ENCODE data around the gene PYGO2.
"Not testable (repeated sequence)": the region's sequence is repeated elsewhere in the genome, so short reads cannot be mapped to it uniquely, and the experiment has no call there.

PYGO2 gene

GRCh38 chr1:154993572-154994268 lies 32.1 kb upstream of the PYGO2 start, which contains the start of gene LENEP:
Gene LENEP (plus strand): TSS chr1:154993586. CDS start chr1:154993608, 22 bp downstream.
- TF ChIP-seq CTCF (IDR thresholded peaks at IDR 0.05; ENCODE audit: low read depth, low read length): no peak
- H3K4me3 ChIP-seq (ENCODE audit: low read depth, low read length): no peak within 1 kb of the TSS

GRCh38 chr1:154992721-154993571 lies 31.4 kb upstream of the PYGO2 start:
- H3K4me3 ChIP-seq (ENCODE audit: low read depth, low read length): no peak overlapping the region
- no peak for TF ChIP-seq CTCF (IDR thresholded peaks at IDR 0.05; ENCODE audit: low read depth, low read length)

GRCh38 chr1:154990276-154990675 lies 28.7 kb upstream of the PYGO2 start:
- no peak overlapping the region for H3K4me3 ChIP-seq (ENCODE audit: low read depth, low read length)
- TF ChIP-seq CTCF (IDR thresholded peaks at IDR 0.05; ENCODE audit: low read depth, low read length): no peak

- H3K4me3 ChIP-seq (ENCODE audit: low read depth, low read length): no peak overlapping the region
- no peak for TF ChIP-seq CTCF (IDR thresholded peaks at IDR 0.05; ENCODE audit: low read depth, low read length)
Measured at GRCh38 chr1:154989195-154989860, 27.7 kb upstream of the PYGO2 start.

GRCh38 chr1:154988058-154988954 lies 26.7 kb upstream of the PYGO2 start:
- no peak for TF ChIP-seq CTCF (IDR thresholded peaks at IDR 0.05; ENCODE audit: low read depth, low read length)
- no peak overlapping the region for H3K4me3 ChIP-seq (ENCODE audit: low read depth, low read length)

GRCh38 chr1:154987326-154987725 lies 25.7 kb upstream of the PYGO2 start:
- no peak for TF ChIP-seq CTCF (IDR thresholded peaks at IDR 0.05; ENCODE audit: low read depth, low read length)
- no peak overlapping the region for H3K4me3 ChIP-seq (ENCODE audit: low read depth, low read length)

- H3K4me3 ChIP-seq (ENCODE audit: low read depth, low read length): not testable (repeated sequence)
Measured at GRCh38 chr1:154986736-154987135, 25.2 kb upstream of the PYGO2 start.

All from WI38 (cell line).